Keratinocyte (primary cell): ENCODE measurements around the gene TNFAIP8L2. TPM values are rescaled to one million over a fixed set of nuclear protein-coding genes. Genes with fewer than 3 reads are reported as not detected.

ENCODE experiments used
- DNase-seq: peaks from one replicate; pipeline ENCODE4 v3.0.0-alpha.2; 2011; ENCODE audit warnings: low read depth, missing footprints, low spot score
- FAIRE-seq: peaks from 2 replicates; lab custom pipeline; 2011; peaks lifted over from hg19 to GRCh38; lab: Jason Lieb, UNC
- H2AFZ ChIP-seq: 2 replicates; pipeline ENCODE4 v1.6.0; 2012; ENCODE audit warnings: low read length, control low read depth, inconsistent platforms; ENCODE audit not compliant: control insufficient read depth
- H3K27ac ChIP-seq: 2 replicates; pipeline ENCODE4 v1.5.1; 2011; ENCODE audit warnings: low read length; ENCODE audit not compliant: control insufficient read depth, insufficient read depth
- H3K27me3 ChIP-seq: 3 replicates; pipeline ENCODE4 v1.6.0; 2011; ENCODE audit warnings: low read length; ENCODE audit not compliant: control insufficient read depth, insufficient read depth; ENCODE audit errors: extremely low read depth
- H3K36me3 ChIP-seq, 2 experiments: 2 replicates in 1 of 2; 3 replicates in 1 of 2; pipeline ENCODE4 v1.5.1; 2011; ENCODE audit warnings: low read length in 2 of 2, mild to moderate bottlenecking in 1 of 2; ENCODE audit not compliant: control insufficient read depth in 2 of 2, insufficient read depth in 2 of 2; ENCODE audit errors: extremely low read depth in 1 of 2
- H3K4me1 ChIP-seq: 3 replicates; pipeline ENCODE4 v1.5.1; 2011; ENCODE audit warnings: low read length; ENCODE audit not compliant: control insufficient read depth, insufficient read depth; ENCODE audit errors: extremely low read depth
- H3K4me2 ChIP-seq: 3 replicates; pipeline ENCODE4 v1.6.0; 2011; ENCODE audit warnings: low read depth, low read length; ENCODE audit not compliant: control insufficient read depth, insufficient read depth; ENCODE audit errors: extremely low read depth
- H3K4me3 ChIP-seq, 3 experiments: fragments of 200-600 bp in 1 of 3; sonication (generic) in 1 of 3; 2 replicates in 2 of 3; 3 replicates in 1 of 3; pipeline ENCODE4 v1.5.1; 2011 to 2016; ENCODE audit warnings: low read length in 3 of 3, mild to moderate bottlenecking in 3 of 3, control low read depth in 2 of 3, inconsistent platforms in 1 of 3, low read depth in 1 of 3, mixed read lengths in 1 of 3, mixed run types in 1 of 3, moderate library complexity in 1 of 3; ENCODE audit not compliant: control insufficient read depth in 2 of 3, insufficient read depth in 2 of 3; ENCODE audit errors: extremely low read depth in 1 of 3
- H3K79me2 ChIP-seq: 2 replicates; pipeline ENCODE4 v1.6.0; 2012; ENCODE audit warnings: low read length; ENCODE audit not compliant: control insufficient read depth, insufficient read depth
- H3K9ac ChIP-seq: 3 replicates; pipeline ENCODE4 v1.6.0; 2011; ENCODE audit warnings: low read length; ENCODE audit not compliant: control insufficient read depth, insufficient read depth; ENCODE audit errors: extremely low read depth
- H3K9me1 ChIP-seq: 3 replicates; pipeline ENCODE4 v1.6.0; 2011; ENCODE audit warnings: low read length; ENCODE audit not compliant: control insufficient read depth, insufficient read depth; ENCODE audit errors: extremely low read depth
- H3K9me3 ChIP-seq: 2 replicates; pipeline ENCODE4 v1.5.1; 2012; ENCODE audit warnings: low read depth, low read length; ENCODE audit not compliant: control insufficient read depth
- H4K20me1 ChIP-seq: 3 replicates; pipeline ENCODE4 v1.6.0; 2011; ENCODE audit warnings: low read length; ENCODE audit not compliant: control insufficient read depth, insufficient read depth; ENCODE audit errors: extremely low read depth
- CTCF ChIP-seq, 3 experiments: IDR thresholded peaks in 1 of 3; conservative IDR thresholded peaks in 1 of 3; optimal IDR thresholded peaks in 1 of 3; 2 replicates in 2 of 3; 3 replicates in 1 of 3; pipeline versions ENCODE3 to v1.5.1; 2011; ENCODE audit warnings: low read length in 3 of 3, mild to moderate bottlenecking in 3 of 3, moderate library complexity in 2 of 3, control low read depth in 1 of 3, inconsistent platforms in 1 of 3; ENCODE audit not compliant: insufficient read depth in 2 of 3; ENCODE audit errors: extremely low read depth in 1 of 3
- EZH2 ChIP-seq: IDR thresholded peaks from one replicate; pipeline ENCODE4 v1.6.1; 2012; ENCODE audit warnings: inconsistent platforms, mild to moderate bottlenecking, low read length, moderate library complexity
- dilution Hi-C: fragments of 300-500 bp; cut with MboI; formaldehyde crosslinking; loops from one replicate; pipeline ENCODE4 v1.7.0; 2020; ENCODE audit warnings: low sequenced_read_pairs; ENCODE audit not compliant: extremely low pct_ligation_motif_present
- polyA plus RNA-seq, 5 experiments: library from polyadenylated mRNA; depleted of rRNA in 3 of 5; stranded (reverse) in 3 of 5; stranded (forward) in 1 of 5; unstranded in 1 of 5; fragments of >200 nt; gene quantifications; 1 replicate in 1 of 5; 2 replicates in 3 of 5; 3 replicates in 1 of 5; pipeline versions ENCODE4 v1.2.1 to v1.2.3, GENCODE V29; 2011 to 2012; ENCODE audit warnings: missing spikeins in 2 of 5, low read depth in 1 of 5, low replicate concordance in 1 of 5

Gene TNFAIP8L2
- polyA plus RNA-seq, 1 donor (not counting 4 experiments of a cell fraction or from before 2014, with no cell fraction given), result not detected

- no peak for DNase-seq
- no peak overlapping the region for H3K27ac ChIP-seq
- no peak overlapping the region for H3K4me2 ChIP-seq
- H4K20me1 ChIP-seq, result no peaks in the 10 kb centered on the region
- dilution Hi-C loops, result no loop called here
- H3K36me3 ChIP-seq, result no peaks in the 10 kb centered on the region
- H3K27me3 ChIP-seq, result peaks cover 23% of the 10 kb centered on the region
- peaks cover 10% of the 10 kb centered on the region for H3K4me1 ChIP-seq
- no peaks in the 10 kb centered on the region for H3K79me2 ChIP-seq
- no peak overlapping the region for H2AFZ ChIP-seq
- H3K9me3 ChIP-seq, result no peaks in the 10 kb centered on the region
- FAIRE-seq, result no peak
- H3K9me1 ChIP-seq, result no peaks in the 10 kb centered on the region
- no peak for TF ChIP-seq CTCF (optimal IDR thresholded peaks at IDR 0.05 in 1 of 3, IDR thresholded peaks at IDR 0.05 in 1 of 3, conservative IDR thresholded peaks at IDR 0.05 in 1 of 3; ENCODE audit: extremely low read depth in 1 of 3, insufficient read depth in 2 of 3, low read length in 3 of 3)
- TF ChIP-seq EZH2, result no peak
- H3K4me3 ChIP-seq, result no peak overlapping the region
- no peak overlapping the region for H3K9ac ChIP-seq
Observed at GRCh38 chr1:151134396-151134795, 22.1 kb upstream of the TNFAIP8L2 start.

DNA sequence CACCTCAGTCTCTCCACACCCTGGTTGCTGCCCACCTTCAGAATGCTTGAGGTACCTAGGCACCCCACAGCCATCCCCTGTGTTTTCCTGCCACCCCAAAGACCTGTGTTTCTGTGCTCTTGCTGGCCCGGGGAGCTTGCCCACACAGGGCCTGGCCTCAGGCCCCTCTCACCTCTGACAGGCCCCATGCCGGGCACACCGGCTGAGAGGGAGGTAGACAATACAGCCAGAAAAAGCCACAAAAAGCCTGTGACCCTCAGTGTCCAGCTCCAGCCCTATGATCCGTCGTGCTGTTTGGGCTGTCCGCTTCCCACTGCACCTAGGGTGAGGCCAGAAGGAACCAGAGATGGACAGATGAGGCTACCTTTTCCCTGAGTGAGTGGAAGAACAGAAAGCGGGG lies 21.5 kb upstream of the TNFAIP8L2 start:
- no peaks in the 10 kb centered on the region for H4K20me1 ChIP-seq
- no peak overlapping the region for H2AFZ ChIP-seq
- TF ChIP-seq EZH2 (no peak), CTCF (optimal IDR thresholded peaks at IDR 0.05 in 1 of 3, IDR thresholded peaks at IDR 0.05 in 1 of 3, conservative IDR thresholded peaks at IDR 0.05 in 1 of 3; ENCODE audit: extremely low read depth in 1 of 3, insufficient read depth in 2 of 3, low read length in 3 of 3) (no peak)
- FAIRE-seq, result no peak
- H3K27me3 ChIP-seq, result peaks cover 23% of the 10 kb centered on the region
- no peak overlapping the region for H3K9ac ChIP-seq
- no peaks in the 10 kb centered on the region for H3K79me2 ChIP-seq
- peaks cover 10% of the 10 kb centered on the region for H3K4me1 ChIP-seq
- H3K4me2 ChIP-seq, result no peak overlapping the region
- no peaks in the 10 kb centered on the region for H3K36me3 ChIP-seq
- no peak overlapping the region for H3K27ac ChIP-seq
- no peaks in the 10 kb centered on the region for H3K9me3 ChIP-seq
- dilution Hi-C loops, result no loop called here
- no peaks in the 10 kb centered on the region for H3K9me1 ChIP-seq
- DNase-seq, result no peak
- H3K4me3 ChIP-seq, result no peak overlapping the region
